Measurements from ENCODE around the gene RASSF6.
"Not testable (repeated sequence)": the region's sequence is repeated elsewhere in the genome, so short reads cannot be mapped to it uniquely, and the experiment has no call there.

The RASSF6 gene

GRCh38 chr4:73609706-73610105, 10.5 kb downstream of the RASSF6 start:
- no peak for DNase-seq (ENCODE audit: low read depth)

- no peak for DNase-seq (ENCODE audit: low read depth)
These were observed 11.3 kb downstream of the RASSF6 start for GRCh38 chr4:73608689-73609594.

GRCh38 chr4:73607375-73608033, 12.7 kb downstream of the RASSF6 start:
- no peak for DNase-seq (ENCODE audit: low read depth)

- no peak for DNase-seq (ENCODE audit: low read depth)
These were observed 13.7 kb downstream of the RASSF6 start for GRCh38 chr4:73606465-73606974.

- DNase-seq (ENCODE audit: low read depth) = no peak
These were observed 16.2 kb downstream of the RASSF6 start for GRCh38 chr4:73603854-73604584.

GRCh38 chr4:73603271-73603710, 16.9 kb downstream of the RASSF6 start:
- no peak for DNase-seq (ENCODE audit: low read depth)

- DNase-seq (ENCODE audit: low read depth) = no peak
These were observed 19.3 kb downstream of the RASSF6 start for GRCh38 chr4:73600954-73601353.

GRCh38 chr4:73599182-73599581, 21.1 kb downstream of the RASSF6 start:
- no peak for DNase-seq (ENCODE audit: low read depth)

GRCh38 chr4:73597594-73597993, 22.6 kb downstream of the RASSF6 start:
- DNase-seq (ENCODE audit: low read depth) = no peak

GRCh38 chr4:73597183-73597582, 23.1 kb downstream of the RASSF6 start:
- DNase-seq (ENCODE audit: low read depth) = not testable (repeated sequence)

- DNase-seq (ENCODE audit: low read depth) = no peak
These were observed 24.2 kb downstream of the RASSF6 start for GRCh38 chr4:73596001-73596400.

GRCh38 chr4:73593631-73594241, 26.5 kb downstream of the RASSF6 start:
- DNase-seq (ENCODE audit: low read depth) = no peak

- no peak for DNase-seq (ENCODE audit: low read depth)
These were observed 30.1 kb downstream of the RASSF6 start for GRCh38 chr4:73589887-73590801.

GRCh38 chr4:73589261-73589847, 30.9 kb downstream of the RASSF6 start:
- DNase-seq (ENCODE audit: low read depth) = no peak

GRCh38 chr4:73588613-73589012, 31.6 kb downstream of the RASSF6 start:
- DNase-seq (ENCODE audit: low read depth) = no peak

GRCh38 chr4:73586666-73587065, 33.6 kb downstream of the RASSF6 start:
- no peak for DNase-seq (ENCODE audit: low read depth)

GRCh38 chr4:73586040-73586439, 34.2 kb downstream of the RASSF6 start:
- no peak for DNase-seq (ENCODE audit: low read depth)

GRCh38 chr4:73585345-73585744, 34.9 kb downstream of the RASSF6 start:
- no peak for DNase-seq (ENCODE audit: low read depth)

- DNase-seq (ENCODE audit: low read depth) = no peak
These were observed 36.6 kb downstream of the RASSF6 start for GRCh38 chr4:73583666-73584065.

GRCh38 chr4:73577371-73577770, 42.9 kb downstream of the RASSF6 start:
- no peak for DNase-seq (ENCODE audit: low read depth)

Data from stimulated activated CD8-positive, alpha-beta memory T cell treated with anti-CD3 and anti-CD28 coated beads, Interleukin-7, amount 100 ng/mL, for 24 hours (primary cell).